Astrocyte of the spinal cord (primary cell): ENCODE data around the gene DNAH8.

Experiments used
- DNase-seq: peaks from one replicate; pipeline ENCODE4 v3.0.0; 2011; ENCODE audit warnings: low read depth, low spot score
- H3K4me3 ChIP-seq: 2 replicates; pipeline ENCODE4 v1.5.1; 2011; ENCODE audit warnings: low read depth, mild to moderate bottlenecking, low read length, moderate library complexity
- CTCF ChIP-seq: IDR thresholded peaks from 2 replicates; pipeline ENCODE4 v1.5.1; 2012; ENCODE audit warnings: low read depth, mild to moderate bottlenecking, low read length, inconsistent platforms
- in situ Hi-C: cut with HindIII; loops from 2 replicates; pipeline ENCODE4 v1.10.0; 2017; ENCODE audit warnings: low sequenced_read_pairs

DNAH8 gene

GRCh38 chr6:38723783-38724182 is 8.7 kb downstream of the DNAH8 start:
- TF ChIP-seq CTCF: no peak
- DNase-seq: no peak
- no peak overlapping the region for H3K4me3 ChIP-seq
- in situ Hi-C loops: no loop called here

- TF ChIP-seq CTCF: no peak
- no peak for DNase-seq
- no peak overlapping the region for H3K4me3 ChIP-seq
- in situ Hi-C loops: no loop called here
Observed at GRCh38 chr6:38724343-38724742, 9.2 kb downstream of the DNAH8 start.

GRCh38 chr6:38725414-38726183 is 10.5 kb downstream of the DNAH8 start:
- in situ Hi-C loops: no loop called here
- H3K4me3 ChIP-seq: no peak overlapping the region
- DNase-seq: no peak
- TF ChIP-seq CTCF: no peak

- in situ Hi-C loops: no loop called here
- no peak overlapping the region for H3K4me3 ChIP-seq
- DNase-seq: no peak
- TF ChIP-seq CTCF: no peak
Observed at GRCh38 chr6:38728203-38728602, 13.1 kb downstream of the DNAH8 start.

- no peak for DNase-seq
- in situ Hi-C loops: no loop called here
- TF ChIP-seq CTCF: no peak
- no peak overlapping the region for H3K4me3 ChIP-seq
Observed at GRCh38 chr6:38730140-38730862, 15.2 kb downstream of the DNAH8 start.

- H3K4me3 ChIP-seq: no peak overlapping the region
- in situ Hi-C loops: no loop called here
- no peak for TF ChIP-seq CTCF
- no peak for DNase-seq
Observed at GRCh38 chr6:38736951-38737350, 21.8 kb downstream of the DNAH8 start.
